HUDEP-2 (cell line): Measurements from ENCODE around the gene TSPAN18.

Source experiments
- DNase-seq, 76 experiments: peaks; one replicate each; lab custom pipeline; 2025; ENCODE audit not compliant: unreplicated experiment in 76 of 76; lab: John Stamatoyannopoulos, UW

The TSPAN18 gene

DNA sequence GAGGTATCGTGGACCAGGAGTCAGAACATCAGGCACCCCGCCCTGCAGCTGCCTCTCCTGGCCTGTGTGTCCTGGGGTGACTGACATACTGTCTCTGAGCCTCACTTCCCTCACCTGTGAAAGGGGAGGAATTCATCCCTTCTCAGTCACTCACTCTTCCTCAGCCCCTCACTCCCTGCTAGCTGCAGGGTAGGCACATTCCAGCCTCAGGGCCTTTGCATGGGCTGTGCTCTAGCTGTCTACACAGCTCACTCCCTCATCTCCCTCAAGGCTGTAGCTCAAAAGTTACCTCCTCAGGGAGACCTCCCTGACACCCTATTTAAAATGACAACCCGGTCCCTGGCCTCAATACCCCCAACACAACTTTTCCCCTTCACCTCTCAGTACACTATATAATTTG lies 221.4 kb downstream of the TSPAN18 start:
- DNase-seq: no peak

DNA sequence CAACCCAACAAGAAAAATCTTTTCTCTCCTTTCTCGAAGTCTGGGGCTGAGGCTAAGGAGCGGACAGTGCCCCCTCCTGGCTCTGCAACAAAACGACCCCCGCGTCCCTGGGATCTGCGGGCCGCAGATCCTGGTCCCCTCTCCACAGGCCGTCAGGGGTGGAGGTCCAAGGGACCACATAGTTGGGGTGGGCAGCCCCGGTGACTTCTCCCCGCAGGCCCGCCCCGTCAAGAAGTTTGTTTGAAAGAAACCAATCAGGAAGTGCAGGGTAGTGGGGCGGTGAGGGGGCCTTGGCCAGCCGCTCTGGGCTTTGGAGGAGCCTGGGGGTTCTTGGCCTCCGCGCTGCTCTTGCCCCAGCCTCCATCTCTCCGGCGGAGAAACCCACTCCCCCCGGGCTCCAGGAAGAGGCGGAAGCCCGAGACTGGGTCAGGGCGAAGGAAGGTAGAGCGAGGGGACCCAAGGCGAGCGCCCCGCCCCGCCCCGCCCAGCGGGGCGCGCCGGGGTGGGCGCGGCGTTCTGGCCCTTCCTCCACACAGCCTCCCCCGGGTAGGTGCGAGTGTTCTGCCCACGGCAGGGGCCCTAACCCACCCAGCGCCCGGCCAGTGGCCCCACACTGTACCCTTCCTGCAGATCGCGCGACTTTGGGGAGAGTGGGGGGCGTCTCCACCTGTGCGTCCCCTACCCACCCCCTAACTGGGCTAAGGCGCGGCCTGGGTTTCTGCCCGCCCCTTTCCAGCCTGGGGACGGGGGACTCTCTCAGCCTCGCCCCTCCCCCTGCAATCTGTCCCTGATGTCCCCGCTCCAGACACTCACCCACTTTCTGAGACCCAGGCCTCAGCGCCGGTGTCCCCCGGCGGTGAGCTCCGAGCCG lies 222.6 kb downstream of the TSPAN18 start:
- no peak for DNase-seq

DNA sequence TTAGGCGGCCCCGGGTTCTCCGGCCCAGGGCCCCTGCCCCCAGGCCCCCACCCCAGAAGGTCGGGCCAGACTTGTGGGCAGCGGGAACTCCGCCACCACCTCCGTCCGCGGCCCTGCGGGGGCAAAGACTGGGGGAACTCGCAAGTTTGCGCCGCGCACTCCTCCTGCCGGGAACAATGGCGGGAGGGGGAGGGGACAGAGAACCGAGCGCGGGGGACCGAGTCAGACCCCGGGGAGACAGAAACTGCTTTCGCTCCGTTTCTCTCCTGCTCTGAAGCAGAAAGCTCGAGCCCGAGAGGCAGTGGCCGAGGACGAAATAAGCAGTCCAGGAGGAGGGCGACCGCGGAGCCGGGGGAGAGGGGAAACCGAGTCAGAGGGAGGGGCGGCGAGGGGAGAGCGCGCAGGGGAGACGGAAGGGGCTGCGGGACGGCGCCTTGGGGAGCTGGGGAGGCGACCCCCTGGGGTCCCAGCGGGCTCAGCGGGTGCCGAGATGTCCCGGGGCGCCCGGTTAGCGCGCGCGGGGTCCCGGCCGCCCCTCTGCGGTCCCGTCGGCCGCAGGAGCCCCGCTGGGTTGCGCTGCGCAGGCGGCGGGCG lies 223.4 kb downstream of the TSPAN18 start:
- DNase-seq: no peak

DNA sequence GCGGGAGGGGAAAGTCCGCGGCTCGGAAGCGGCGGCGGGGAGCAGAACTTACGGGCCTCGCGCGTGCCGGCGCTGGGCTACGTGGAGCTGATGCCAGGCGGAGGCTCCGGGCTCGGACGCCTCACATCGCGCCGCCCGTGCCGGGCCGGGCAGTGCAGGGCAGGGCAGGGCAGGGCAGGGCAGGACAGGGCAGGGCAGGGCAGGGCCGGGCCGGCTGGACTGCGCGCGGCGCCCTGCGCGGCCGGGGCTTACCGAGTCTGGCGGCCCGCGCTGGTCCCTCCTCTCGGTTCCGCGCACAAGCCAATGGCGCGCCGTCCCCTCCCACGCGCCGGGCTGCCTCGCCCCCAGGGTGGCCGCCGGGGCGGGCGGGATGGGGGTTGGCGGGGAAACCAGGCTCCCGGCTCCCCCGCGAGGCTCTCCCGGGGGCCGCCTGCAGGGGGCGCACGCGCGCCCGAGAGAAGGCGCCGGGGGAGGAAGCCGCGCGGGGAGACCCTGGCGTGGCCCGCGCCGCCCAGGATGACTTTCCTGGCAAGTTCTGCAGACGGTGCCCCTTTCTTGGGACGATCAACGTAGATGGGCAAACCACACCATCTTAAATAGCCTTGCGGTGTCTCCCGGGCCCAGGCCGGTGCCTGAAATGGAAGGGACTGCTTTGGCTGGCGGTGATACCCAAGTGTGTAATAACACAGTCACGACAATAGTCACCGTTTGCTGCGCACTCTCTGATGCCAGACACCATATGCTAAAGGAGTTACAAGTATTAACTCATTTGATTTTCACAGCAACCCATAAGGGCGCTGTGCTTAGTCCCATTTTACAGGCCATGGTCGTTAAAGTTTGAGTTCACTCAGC lies 224.1 kb downstream of the TSPAN18 start, which contains the start of gene TP53I11:
TSS of gene TP53I11 (minus strand) at position 259 of the 852 bp plus-strand sequence. CDS start 12,548 bp downstream, outside the sequence.
- peak in 17 of 76 experiments; percentile 3 to 34 (median 12) for DNase-seq

DNA sequence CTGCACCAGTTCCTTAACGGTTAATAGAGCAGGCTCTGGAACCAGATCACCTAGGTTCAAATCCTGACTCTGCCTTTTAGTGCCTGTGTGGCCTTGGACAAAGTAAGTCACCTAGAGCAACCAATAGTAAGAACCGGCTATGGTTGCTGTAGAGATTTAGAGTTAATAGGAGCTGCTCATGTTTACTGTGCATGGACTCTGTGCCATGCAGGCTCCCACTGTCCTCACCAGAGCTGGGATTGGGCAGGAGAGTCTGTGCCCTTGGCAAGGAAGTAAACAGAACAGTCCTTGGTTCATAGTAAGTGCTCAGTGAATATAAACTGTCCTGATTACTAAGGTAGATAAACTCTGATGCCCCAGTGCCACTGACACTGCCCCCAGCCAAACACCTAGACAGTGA lies 225.3 kb downstream of the TSPAN18 start:
- DNase-seq: no peak

DNA sequence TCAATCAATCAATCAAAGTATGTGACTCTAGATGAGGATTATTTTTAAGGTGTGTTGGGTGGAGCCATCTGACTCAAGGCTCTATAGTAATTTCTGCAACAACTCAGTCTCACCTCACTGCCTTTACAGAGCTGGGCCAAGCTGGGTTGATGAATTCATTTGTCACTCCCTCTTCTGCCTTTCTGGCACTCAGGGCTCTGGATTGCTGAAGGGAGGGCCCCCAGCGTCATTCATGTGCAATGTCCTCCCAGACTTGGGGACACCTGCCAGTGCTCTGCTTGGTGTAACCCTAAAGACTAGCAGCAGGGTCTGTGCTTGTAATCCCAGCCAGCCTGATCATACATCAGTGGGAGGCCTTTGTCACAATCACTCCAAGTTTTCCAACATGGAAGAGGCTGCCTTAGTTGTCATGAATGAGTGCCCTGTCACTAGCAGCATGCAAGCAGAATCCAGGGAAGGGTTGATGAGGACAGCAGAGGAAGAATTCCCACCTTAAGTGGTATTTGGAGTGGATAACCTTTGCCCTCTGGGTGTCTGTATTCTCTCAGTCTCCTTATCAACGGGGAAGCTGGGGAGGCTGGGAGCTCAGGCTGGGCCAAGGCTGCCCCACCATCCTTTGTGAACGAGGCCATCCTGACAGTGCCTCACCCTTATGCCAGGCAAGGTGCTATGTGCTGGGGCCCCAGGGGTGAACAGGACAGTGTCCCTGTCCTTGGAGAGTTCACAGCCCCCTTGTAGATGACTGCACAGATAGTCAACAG lies 225.9 kb downstream of the TSPAN18 start:
- DNase-seq: no peak

DNA sequence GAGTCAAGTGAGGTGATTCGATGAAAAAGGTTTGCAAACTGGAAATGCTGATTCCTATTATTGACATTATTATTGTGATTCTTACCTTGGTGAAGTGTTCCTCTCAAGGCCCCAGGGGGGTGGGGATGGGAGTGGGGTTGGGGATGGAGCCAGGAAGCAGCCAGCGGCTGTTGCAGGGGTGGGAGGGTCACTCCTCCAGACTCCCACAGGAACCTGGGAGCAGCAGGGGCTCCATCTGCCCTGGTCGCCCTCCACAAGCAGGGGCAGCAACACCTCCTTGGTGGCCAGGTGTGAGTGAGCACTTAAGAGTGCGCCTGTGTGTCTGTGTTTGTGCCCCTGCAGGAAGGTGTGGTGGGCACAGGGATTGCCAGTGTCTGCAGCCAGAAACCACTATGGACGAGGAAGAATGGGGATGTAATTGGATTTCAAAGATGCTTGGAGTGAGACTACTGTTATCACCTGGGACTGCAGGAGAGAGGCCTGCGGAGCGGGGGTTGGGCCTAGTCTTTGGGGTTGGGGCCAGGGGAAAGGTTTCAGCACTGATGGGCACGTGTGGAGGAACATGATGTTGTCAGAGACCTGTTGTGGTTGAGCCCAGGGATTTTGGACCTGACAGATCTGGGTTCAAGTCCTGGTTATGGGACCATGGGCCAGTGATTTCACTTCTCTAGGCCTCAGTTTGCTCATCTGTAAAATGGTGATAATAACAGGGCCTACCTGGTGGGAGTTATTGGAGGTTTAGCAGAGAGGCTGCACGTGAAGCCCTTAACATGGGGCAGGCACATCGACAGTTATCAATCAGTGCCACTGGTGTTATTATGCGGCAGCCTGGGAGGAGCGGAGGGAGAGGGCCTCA lies 227.5 kb downstream of the TSPAN18 start:
- no peak for DNase-seq

DNA sequence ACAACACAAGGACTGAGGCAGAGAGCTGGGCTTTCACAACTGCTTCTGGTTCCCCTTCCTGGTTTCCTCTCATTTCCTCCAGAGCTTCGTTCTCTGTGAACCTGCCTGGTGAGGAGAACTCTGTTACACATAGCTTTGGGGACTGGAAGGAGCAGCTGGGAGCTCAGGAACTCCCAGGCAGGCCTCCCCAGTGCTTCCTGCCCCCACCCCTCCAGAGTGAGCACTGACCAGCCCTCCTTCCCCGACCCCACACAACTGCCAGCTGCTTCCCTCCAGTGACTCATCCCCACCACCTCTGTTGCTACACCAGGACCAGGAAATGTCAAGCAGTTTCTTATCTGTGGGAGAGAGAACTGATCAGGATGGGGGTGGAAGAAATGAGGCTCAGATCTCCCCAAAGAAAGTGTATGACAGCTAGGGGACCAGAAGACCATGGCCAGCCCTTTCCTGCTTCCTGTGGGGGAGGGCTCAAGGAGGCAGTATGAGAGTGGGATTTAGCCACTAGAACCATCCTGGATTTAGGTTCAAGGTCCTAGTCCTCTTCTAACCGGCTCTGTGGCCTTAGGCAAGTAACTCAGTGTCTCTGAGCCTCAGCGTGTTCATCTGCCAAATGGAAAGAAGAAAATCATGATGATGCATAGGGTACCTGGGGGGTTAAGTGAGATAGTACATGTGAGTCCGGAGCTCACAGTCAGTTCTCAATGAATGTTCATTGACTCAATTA lies 228.4 kb downstream of the TSPAN18 start:
- no peak for DNase-seq

DNA sequence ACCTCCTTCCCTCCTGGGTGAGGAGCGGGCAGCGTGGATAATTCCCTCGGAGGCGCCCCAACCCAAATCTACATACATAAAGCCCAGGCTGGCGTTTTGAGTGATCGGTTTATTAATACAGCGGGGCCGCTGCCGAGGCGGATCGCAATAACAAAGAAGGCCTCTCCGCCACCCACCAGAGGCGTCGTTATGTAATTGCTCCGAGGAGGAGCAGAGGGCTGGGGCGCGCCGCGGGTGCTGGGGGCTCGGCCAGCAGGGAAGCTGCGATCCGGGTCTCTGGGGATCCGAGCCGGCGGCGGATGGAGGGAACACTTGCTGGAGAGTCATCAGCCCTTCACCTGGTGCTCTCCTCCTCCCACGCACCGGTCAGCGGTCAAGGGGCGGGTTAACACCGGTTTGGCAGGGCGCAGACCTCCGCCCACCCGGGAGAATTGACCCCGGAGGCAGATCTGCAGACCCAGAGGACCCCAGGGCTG lies 230.3 kb downstream of the TSPAN18 start:
- no peak for DNase-seq

DNA sequence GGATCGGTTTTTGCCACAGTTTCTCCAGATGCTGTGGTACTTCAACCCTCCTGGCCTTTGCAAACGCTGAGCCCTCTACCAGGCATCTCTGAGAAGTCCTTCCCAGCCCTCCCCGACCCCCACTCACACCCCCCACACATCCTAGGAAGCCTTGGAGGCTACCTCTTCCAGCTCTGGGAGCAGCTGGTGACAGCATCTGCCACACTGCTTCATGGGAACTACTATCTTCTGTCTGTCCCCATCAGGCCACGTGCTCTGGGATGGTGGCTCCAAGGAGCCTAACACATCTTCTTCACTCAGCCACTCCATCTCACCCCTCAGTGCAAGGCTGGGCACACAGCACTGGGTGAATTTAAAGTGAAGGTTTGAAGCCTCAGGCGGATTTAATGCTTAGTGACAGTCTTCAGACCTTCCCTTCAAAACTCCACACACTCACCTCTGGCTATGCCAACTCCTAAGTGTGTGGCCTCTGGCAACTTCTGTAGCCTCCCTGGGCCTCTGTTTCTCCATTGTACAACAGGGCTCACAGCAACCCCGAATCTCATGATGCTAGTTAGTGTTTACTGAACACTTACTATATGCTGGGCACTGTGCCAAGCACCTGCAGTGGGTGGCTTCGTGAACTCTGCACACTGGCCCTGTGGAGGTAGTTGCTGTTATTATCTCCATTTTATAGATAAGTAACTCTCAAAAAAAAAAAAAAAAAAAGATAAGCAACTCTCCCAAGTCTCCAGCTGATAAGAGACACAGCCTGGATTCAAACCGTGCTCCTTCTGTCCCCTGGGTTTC lies 231.2 kb downstream of the TSPAN18 start:
- no peak for DNase-seq

DNA sequence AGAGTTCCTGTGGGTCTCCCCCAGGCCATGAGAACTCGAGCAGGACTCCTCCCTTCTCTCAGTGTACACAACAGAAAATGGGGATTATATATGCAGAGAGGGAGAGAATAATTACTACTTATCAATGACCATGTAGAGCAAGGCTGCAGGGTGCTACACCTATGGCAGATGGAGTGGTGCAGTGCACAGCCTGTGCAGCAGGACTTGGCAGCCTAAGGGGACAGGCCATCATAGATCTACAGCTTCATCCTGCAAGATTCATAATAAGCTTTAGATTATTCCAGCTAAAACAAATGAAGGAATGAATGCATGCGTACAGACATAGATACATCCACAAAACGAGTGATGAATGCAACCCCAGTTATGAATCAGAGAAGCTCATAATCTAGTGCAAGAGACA lies 232.3 kb downstream of the TSPAN18 start:
- DNase-seq: no peak

DNA sequence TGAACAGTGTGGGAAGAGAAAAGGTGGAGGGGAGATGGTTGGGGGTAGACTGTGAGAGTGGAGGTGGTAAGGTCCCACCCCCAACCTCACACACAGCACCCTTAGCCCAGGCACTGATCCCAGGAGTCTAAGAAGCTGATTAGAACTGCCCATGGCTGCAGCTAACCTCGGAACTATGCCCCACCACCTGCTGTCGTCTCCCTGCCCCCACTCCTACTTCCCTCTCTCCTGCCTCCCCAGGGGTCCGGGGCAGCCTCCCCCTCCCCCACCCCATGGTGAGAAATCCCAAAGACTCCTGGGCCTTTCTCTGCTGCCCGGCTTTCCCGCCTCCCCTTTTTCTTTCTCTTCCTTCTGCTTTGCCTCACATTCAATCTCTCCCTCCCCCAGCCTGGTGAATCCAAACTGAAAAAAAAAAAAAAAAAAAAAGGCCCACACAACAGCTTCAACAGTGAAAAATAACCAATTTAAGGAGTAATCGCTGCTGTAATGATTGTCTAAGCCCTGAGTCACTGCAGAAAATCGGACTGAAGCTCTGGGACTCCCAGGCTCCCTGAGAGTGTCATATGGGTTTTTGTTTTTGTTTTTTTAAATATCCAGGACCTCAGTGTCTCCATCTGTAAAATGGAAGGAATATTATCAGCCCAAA lies 233.6 kb downstream of the TSPAN18 start:
- no peak for DNase-seq

DNA sequence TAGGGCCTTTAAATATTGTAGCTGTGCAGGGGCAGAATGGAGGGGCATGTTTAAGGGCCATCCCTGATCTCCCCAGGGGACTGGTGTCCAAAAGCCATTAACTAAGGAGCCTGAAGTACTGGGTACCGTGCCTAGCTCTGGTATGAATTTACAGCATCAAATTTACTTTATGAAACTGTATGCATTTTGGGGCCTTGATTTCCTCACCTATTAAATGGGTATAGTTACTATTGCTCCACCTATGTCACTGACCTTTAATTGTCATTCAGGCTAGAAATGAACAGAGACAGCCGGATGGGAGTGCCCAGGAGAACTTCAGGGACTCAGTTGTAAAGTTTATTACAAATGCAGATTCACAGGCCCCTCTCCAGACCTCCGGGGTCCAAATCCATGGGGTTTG lies 235.7 kb downstream of the TSPAN18 start:
- no peak for DNase-seq

DNA sequence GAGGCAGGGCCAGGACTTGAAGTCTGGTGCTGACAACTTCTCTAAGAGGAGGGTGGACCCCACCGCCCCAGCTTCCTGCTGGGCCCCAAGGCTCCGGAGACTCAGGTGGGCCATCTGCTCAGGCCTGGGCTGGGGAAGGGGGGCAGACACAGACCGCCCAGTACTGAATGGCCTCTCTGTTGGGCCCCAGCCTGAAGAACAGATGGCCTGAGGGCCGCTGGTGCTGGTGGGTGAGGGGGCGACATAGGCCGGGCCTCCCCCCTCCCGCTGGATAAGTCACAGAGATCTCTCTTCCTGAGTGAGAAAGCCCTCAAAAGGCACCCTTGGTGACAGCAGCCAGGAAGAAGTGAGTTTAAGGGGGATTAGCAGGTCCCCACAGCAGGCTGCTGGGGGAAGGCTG lies 236.4 kb downstream of the TSPAN18 start:
- DNase-seq: no peak

DNA sequence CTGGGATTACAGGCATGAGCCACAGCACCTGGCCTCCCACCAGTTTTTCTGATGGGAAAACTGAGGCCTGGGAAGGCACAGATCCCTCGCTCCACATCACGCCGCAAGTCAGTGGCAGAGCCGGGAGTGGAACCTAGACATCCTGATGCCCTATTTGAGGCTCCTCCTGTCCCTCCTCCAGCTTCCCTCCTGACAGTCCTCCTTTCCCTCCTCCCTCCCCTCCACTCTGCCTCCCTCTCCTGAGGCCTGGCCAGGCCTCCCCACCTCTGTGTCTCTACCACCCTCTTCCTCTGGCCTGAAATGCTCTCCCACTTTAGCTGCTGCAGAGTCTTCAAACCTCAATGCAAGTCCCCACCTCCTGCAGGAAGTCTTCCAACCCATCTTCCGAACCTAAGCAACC lies 237.2 kb downstream of the TSPAN18 start:
- DNase-seq: no peak

DNA sequence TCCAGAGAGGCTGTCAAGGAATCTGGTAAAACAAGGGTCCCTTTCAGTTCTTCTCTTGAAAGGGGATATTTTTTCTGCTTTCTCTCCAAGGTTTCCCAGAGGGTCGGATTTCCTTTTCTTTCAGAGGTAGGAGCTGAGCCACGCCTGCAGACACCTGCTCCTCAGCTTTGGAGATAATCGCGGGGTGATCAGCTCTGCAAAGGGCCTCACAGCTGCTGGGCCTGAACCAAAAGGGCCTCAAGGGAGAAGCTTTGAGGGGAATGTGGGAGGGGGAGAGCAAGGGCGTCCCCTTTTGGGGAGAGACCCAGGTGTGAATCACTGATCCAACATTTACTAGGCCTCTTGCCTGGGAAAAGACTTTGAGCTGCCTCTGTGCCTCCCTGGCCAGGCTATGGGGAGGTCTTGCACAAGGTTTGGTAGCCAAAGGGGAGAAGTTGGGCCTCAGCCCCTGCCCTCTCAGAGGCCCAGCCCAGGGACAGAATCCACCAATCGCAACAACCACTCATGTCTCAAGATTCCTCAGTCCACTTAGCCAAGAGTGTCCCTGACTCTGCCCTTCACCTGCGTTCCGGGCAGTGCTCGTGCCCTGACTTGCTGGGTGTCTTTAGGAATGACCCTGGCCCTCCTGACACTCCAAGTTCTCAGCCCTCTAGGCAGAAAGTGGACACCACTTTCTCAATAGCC lies 237.9 kb downstream of the TSPAN18 start:
- DNase-seq: no peak

DNA sequence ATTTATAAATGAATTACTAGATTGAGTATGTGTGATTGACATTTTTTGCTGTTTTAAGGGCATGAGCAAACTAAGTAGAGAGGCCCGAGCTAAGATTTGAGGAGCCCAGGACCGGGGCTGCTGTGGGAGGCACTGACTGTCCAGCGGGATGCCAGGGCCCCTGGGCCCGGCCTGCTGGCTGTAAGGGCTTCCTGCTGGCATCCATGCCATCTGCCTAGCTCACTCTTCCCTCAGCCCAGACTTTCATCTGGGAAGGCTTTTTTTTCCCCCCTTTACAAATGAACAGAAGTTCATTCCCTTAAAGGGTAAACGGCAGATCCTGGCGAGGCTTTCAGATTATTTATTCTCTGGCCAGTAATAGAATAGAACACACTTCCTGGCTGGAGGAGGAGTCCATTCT lies 239.9 kb downstream of the TSPAN18 start:
- DNase-seq: no peak
